Left cardiac atrium (tissue), 4 donors: ENCODE data around the gene RASGEF1C. TPM values are rescaled to one million over a fixed set of nuclear protein-coding genes. Genes with fewer than 3 reads are reported as not detected.

Source experiments
- ATAC-seq, 2 donors: fragments of 200-7000 bp; cut with Tn5 transposase; one replicate each; pipeline ENCODE4 v1.9.1; 2020; ENCODE audit warnings: mild to moderate bottlenecking in 2 of 2, moderate library complexity in 2 of 2
- DNase-seq: peaks from one replicate; pipeline ENCODE4 v3.0.0-alpha.2; 2020
- intact Hi-C, 2 donors: fragments of 100-400 bp; cut with DNase I; formaldehyde crosslinking; loops; one replicate each; pipeline versions ENCODE4 v1.14.1 to v1.15.1; 2022 to 2023
- total RNA-seq, 2 donors: library from RNA; stranded (reverse); fragmentation: NEBNext Ultra II Directional; extraction: Animal tissue kit (Norgen Biotek cat#: 25700); gene quantifications; one replicate each; pipeline ENCODE4 v1.2.1, GENCODE V29; 2021
- donor health status: DM: no; HTN: yes; CAD: no.
- donor health status: DM: no; HTN: yes; CAD: no; lungs with severe emphysema.
- donor health status: DM: yes; HTN: yes; CAD: no.
- donor health status: Dilated cardiomyopathy.

Gene RASGEF1C
- total RNA-seq, 2 donors from 2014 or later = 0.65 TPM

GRCh38 chr5:180169248-180170105, 39.5 kb downstream of the RASGEF1C start:
- ATAC-seq (peak in 1 of 2 donors; percentile 20), DNase-seq (no peak)
- intact Hi-C loops = no loop called here

- DNase-seq (no peak), ATAC-seq (no peak)
- intact Hi-C loops = no loop called here
Observed at GRCh38 chr5:180168758-180169157, 40.3 kb downstream of the RASGEF1C start.

- no peak for DNase-seq
- intact Hi-C loops = no loop called here
Observed at GRCh38 chr5:180166176-180166575, 42.8 kb downstream of the RASGEF1C start.

GRCh38 chr5:180162304-180162661, 46.7 kb downstream of the RASGEF1C start:
- ATAC-seq (no peak), DNase-seq (no peak)
- intact Hi-C loops = no loop called here

More at GRCh38 chr5:180166176-180166575, 42.8 kb downstream of the RASGEF1C start:
- peak in 1 of 2 donors; percentile 22 for ATAC-seq

GRCh38 chr5:180161420-180162303, 47.3 kb downstream of the RASGEF1C start:
- peak; percentile 45 to 47 for ATAC-seq
- intact Hi-C loops = no loop called here

GRCh38 chr5:180160789-180161188, 48.2 kb downstream of the RASGEF1C start:
- intact Hi-C loops = no loop called here
- DNase-seq (no peak), ATAC-seq (peak; percentile 56 to 57)

More at GRCh38 chr5:180161420-180162303, 47.3 kb downstream of the RASGEF1C start:
- DNase-seq = no peak

GRCh38 chr5:180160215-180160614, 48.8 kb downstream of the RASGEF1C start:
- DNase-seq = no peak
- no peak for ATAC-seq
- intact Hi-C loops = no loop called here

- intact Hi-C loops = no loop called here
- no peak for DNase-seq
- no peak for ATAC-seq
Observed at GRCh38 chr5:180159756-180160155, 49.3 kb downstream of the RASGEF1C start.

- intact Hi-C loops = no loop called here
- no peak for ATAC-seq
- no peak for DNase-seq
Observed at GRCh38 chr5:180157866-180158265, 51.1 kb downstream of the RASGEF1C start.

GRCh38 chr5:180156141-180156540, 52.9 kb downstream of the RASGEF1C start:
- DNase-seq = no peak
- intact Hi-C loops = no loop called here
- ATAC-seq = no peak

GRCh38 chr5:180155365-180155926, 53.6 kb downstream of the RASGEF1C start:
- ATAC-seq (peak in 1 of 2 donors; percentile 53), DNase-seq (no peak)
- intact Hi-C loops = no loop called here

- ATAC-seq (no peak), DNase-seq (no peak)
- intact Hi-C loops = no loop called here
Observed at GRCh38 chr5:180154821-180155364, 54.1 kb downstream of the RASGEF1C start.

GRCh38 chr5:180153991-180154390, 55.0 kb downstream of the RASGEF1C start:
- ATAC-seq (no peak), DNase-seq (no peak)
- intact Hi-C loops = no loop called here

GRCh38 chr5:180153099-180153498, 55.9 kb downstream of the RASGEF1C start:
- no peak for DNase-seq
- intact Hi-C loops = no loop called here
- ATAC-seq = no peak

GRCh38 chr5:180143656-180144364, 65.2 kb downstream of the RASGEF1C start:
- ATAC-seq (no peak), DNase-seq (no peak)
- intact Hi-C loops = no loop called here

GRCh38 chr5:180142824-180143610, 66.0 kb downstream of the RASGEF1C start:
- DNase-seq (no peak), ATAC-seq (no peak)
- intact Hi-C loops = no loop called here

- no peak for ATAC-seq
Observed at GRCh38 chr5:180142021-180142765, 66.8 kb downstream of the RASGEF1C start.

More at GRCh38 chr5:180142021-180142765, 66.8 kb downstream of the RASGEF1C start:
- DNase-seq = no peak
- intact Hi-C loops = no loop called here
